ENCODE results near the gene MRFAP1. TPM values are rescaled to one million over a fixed set of nuclear protein-coding genes. Genes with fewer than 3 reads are reported as not detected.
"Not testable (repeated sequence)": the region's sequence is repeated elsewhere in the genome, so short reads cannot be mapped to it uniquely, and the experiment has no call there.

Gene MRFAP1
- total and polyA plus RNA-seq, 2 donors (not counting 1 experiment from before 2014, with no cell fraction given) = 54.8 to 113 TPM

GRCh38 chr4:6626066-6626465, 14.4 kb upstream of the MRFAP1 start:
- TF ChIP-seq CTCF (IDR thresholded peaks at IDR 0.05) (no peak), EZH2 (IDR thresholded peaks at IDR 0.05; ENCODE audit: borderline replicate concordance, insufficient read depth, low read depth, low read length, poor library complexity, severe bottlenecking) (no peak)
- Histone ChIP-seq H3K4me3 (ENCODE audit: control extremely low read depth in 1 of 5, extremely low read depth in 1 of 5, insufficient read depth in 1 of 5, low read depth in 2 of 5, low read length in 4 of 5) (no peak overlapping the region), H3K27ac (ENCODE audit: low read length in 2 of 2) (no peak overlapping the region), H3K27me3 (replicated peaks in 1 of 4; ENCODE audit: control extremely low read depth in 1 of 4, control insufficient read depth in 3 of 4, insufficient read depth in 4 of 4, low read length in 3 of 4) (no peaks in the 10 kb centered on the region), H3K4me1 (ENCODE audit: control insufficient read depth in 2 of 2, insufficient read depth in 2 of 2, low read length in 2 of 2) (no peaks in the 10 kb centered on the region), H4K20me1 (ENCODE audit: control insufficient read depth, insufficient read depth, low read length, poor library complexity, severe bottlenecking) (no peaks in the 10 kb centered on the region), H3K79me2 (ENCODE audit: control insufficient read depth, insufficient read depth, low read length) (no peaks in the 10 kb centered on the region), H3K36me3 (replicated peaks in 1 of 2; ENCODE audit: control extremely low read depth in 1 of 2, control insufficient read depth in 1 of 2, extremely low read depth in 1 of 2, insufficient read depth in 2 of 2, low read length in 1 of 2) (peaks cover 0 to 2% of the 10 kb centered on the region in 2 experiments), H3K9ac (ENCODE audit: low read length) (no peak overlapping the region), H3K9me3 (ENCODE audit: control extremely low read depth in 1 of 3, control insufficient read depth in 2 of 3, insufficient read depth in 1 of 3, low read length in 2 of 3) (peaks cover 0 to 5% (median 0%) of the 10 kb centered on the region in 3 donors), H2AFZ (ENCODE audit: insufficient read depth, low read depth, low read length, poor library complexity, severe bottlenecking) (no peak overlapping the region), H3K4me2 (replicated peaks; ENCODE audit: low read depth, low read length, poor library complexity, severe bottlenecking) (no peak overlapping the region)
- Mint-ChIP-seq H3K27me3 (no peaks in the 10 kb centered on the region), H3K4me1 (no peaks in the 10 kb centered on the region), H3K27ac (no peak overlapping the region), H3K9me3 (ENCODE audit: insufficient read depth) (no peaks in the 10 kb centered on the region), H3K4me3 (no peak overlapping the region)
- 88% methylated on average over 5 of the region's 11 CpGs for WGBS (ENCODE audit: insufficient coverage)
- ATAC-seq (ENCODE audit: low read depth) = no peak
- intact Hi-C loops (cut with micrococcal nuclease) = no loop called here
- ChIA-PET POLR2A (interaction anchor here (0.7 kb wide), 1 partner anchor 21 kb away, joined by 7 read pairs; no protein-coding TSS in a partner anchor), CTCF (no interaction called here)
- no peak for DNase-seq

- Histone ChIP-seq H3K9me3 (ENCODE audit: control extremely low read depth in 1 of 3, control insufficient read depth in 2 of 3, insufficient read depth in 1 of 3, low read length in 2 of 3) (no peaks in the 10 kb centered on the region), H4K20me1 (ENCODE audit: control insufficient read depth, insufficient read depth, low read length, poor library complexity, severe bottlenecking) (no peaks in the 10 kb centered on the region), H3K27ac (ENCODE audit: low read length in 2 of 2) (no peak overlapping the region), H3K4me1 (ENCODE audit: control insufficient read depth in 2 of 2, insufficient read depth in 2 of 2, low read length in 2 of 2) (no peaks in the 10 kb centered on the region), H3K36me3 (replicated peaks in 1 of 2; ENCODE audit: control extremely low read depth in 1 of 2, control insufficient read depth in 1 of 2, extremely low read depth in 1 of 2, insufficient read depth in 2 of 2, low read length in 1 of 2) (no peaks in the 10 kb centered on the region), H3K79me2 (ENCODE audit: control insufficient read depth, insufficient read depth, low read length) (no peaks in the 10 kb centered on the region), H2AFZ (ENCODE audit: insufficient read depth, low read depth, low read length, poor library complexity, severe bottlenecking) (no peak overlapping the region), H3K9ac (ENCODE audit: low read length) (no peak overlapping the region), H3K4me2 (replicated peaks; ENCODE audit: low read depth, low read length, poor library complexity, severe bottlenecking) (no peak overlapping the region), H3K4me3 (ENCODE audit: control extremely low read depth in 1 of 5, extremely low read depth in 1 of 5, insufficient read depth in 1 of 5, low read depth in 2 of 5, low read length in 4 of 5) (no peak overlapping the region), H3K27me3 (replicated peaks in 1 of 4; ENCODE audit: control extremely low read depth in 1 of 4, control insufficient read depth in 3 of 4, insufficient read depth in 4 of 4, low read length in 3 of 4) (no peaks in the 10 kb centered on the region)
- Mint-ChIP-seq H3K4me3 (no peak overlapping the region), H3K27me3 (no peaks in the 10 kb centered on the region), H3K27ac (no peak overlapping the region), H3K9me3 (ENCODE audit: insufficient read depth) (no peaks in the 10 kb centered on the region), H3K4me1 (no peaks in the 10 kb centered on the region)
- TF ChIP-seq CTCF (IDR thresholded peaks at IDR 0.05) = no peak
- TF ChIP-seq EZH2 (IDR thresholded peaks at IDR 0.05; ENCODE audit: borderline replicate concordance, insufficient read depth, low read depth, low read length, poor library complexity, severe bottlenecking) = no peak
- no peak for DNase-seq
- POLR2A ChIA-PET = no interaction called here
- 86% methylated on average over 1 of the region's 3 CpGs for WGBS (ENCODE audit: insufficient coverage)
- ATAC-seq (ENCODE audit: low read depth) = no peak
- intact Hi-C loops (cut with micrococcal nuclease) = no loop called here
- CTCF ChIA-PET = no interaction called here
Measured at GRCh38 chr4:6627832-6628231, 12.7 kb upstream of the MRFAP1 start.

GRCh38 chr4:6628484-6628883, 12.0 kb upstream of the MRFAP1 start:
- 85% methylated on average over 1 of the region's 1 CpG for WGBS (ENCODE audit: insufficient coverage)
- H4K20me1 ChIP-seq (ENCODE audit: control insufficient read depth, insufficient read depth, low read length, poor library complexity, severe bottlenecking); H3K4me3 ChIP-seq (ENCODE audit: control extremely low read depth in 1 of 5, extremely low read depth in 1 of 5, insufficient read depth in 1 of 5, low read depth in 2 of 5, low read length in 4 of 5); POLR2A ChIA-PET; CTCF ChIA-PET; H3K27me3 ChIP-seq (replicated peaks in 1 of 4; ENCODE audit: control extremely low read depth in 1 of 4, control insufficient read depth in 3 of 4, insufficient read depth in 4 of 4, low read length in 3 of 4); DNase-seq; H3K4me1 Mint-ChIP-seq; H3K4me2 ChIP-seq (replicated peaks; ENCODE audit: low read depth, low read length, poor library complexity, severe bottlenecking); H3K27ac ChIP-seq (ENCODE audit: low read length in 2 of 2); H3K79me2 ChIP-seq (ENCODE audit: control insufficient read depth, insufficient read depth, low read length); intact Hi-C loops (cut with micrococcal nuclease); H2AFZ ChIP-seq (ENCODE audit: insufficient read depth, low read depth, low read length, poor library complexity, severe bottlenecking); H3K36me3 ChIP-seq (replicated peaks in 1 of 2; ENCODE audit: control extremely low read depth in 1 of 2, control insufficient read depth in 1 of 2, extremely low read depth in 1 of 2, insufficient read depth in 2 of 2, low read length in 1 of 2); H3K4me1 ChIP-seq (ENCODE audit: control insufficient read depth in 2 of 2, insufficient read depth in 2 of 2, low read length in 2 of 2); H3K9me3 Mint-ChIP-seq (ENCODE audit: insufficient read depth); H3K4me3 Mint-ChIP-seq; H3K27ac Mint-ChIP-seq; ATAC-seq (ENCODE audit: low read depth); H3K9ac ChIP-seq (ENCODE audit: low read length); H3K27me3 Mint-ChIP-seq; H3K9me3 ChIP-seq (ENCODE audit: control extremely low read depth in 1 of 3, control insufficient read depth in 2 of 3, insufficient read depth in 1 of 3, low read length in 2 of 3): not testable (repeated sequence)

All from B cell (primary cell).